ENCODE measurements around the gene TXNRD2. TPM values are rescaled to one million over a fixed set of nuclear protein-coding genes. Genes with fewer than 3 reads are reported as not detected.
A peak's percentile ranks its signal among the peaks of the same experiment; 100 is the strongest.

The TXNRD2 gene
- total and polyA plus RNA-seq, 2 of the 4 experiments (the other 2 are of a cell fraction): 15.6 to 25.7 TPM

DNA sequence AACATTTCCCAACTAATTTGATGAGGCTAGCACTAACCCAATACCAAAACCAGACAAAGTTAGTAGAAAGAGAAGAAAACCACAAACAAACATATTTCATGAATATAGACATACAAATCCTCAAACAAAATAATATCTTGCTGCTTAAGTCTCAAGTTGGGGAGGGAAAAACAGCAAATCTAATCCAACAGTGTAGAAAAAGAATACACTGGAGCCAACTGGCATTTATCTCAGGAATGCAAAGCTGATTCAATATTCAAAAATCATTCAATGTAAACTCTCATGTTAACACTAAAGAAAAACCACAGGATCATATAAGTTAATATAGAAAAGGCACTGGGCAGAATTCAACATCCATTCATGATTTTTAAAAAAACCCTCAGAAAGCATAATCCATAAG lies 105.1 kb downstream of the TXNRD2 start:
- no peak for TF ChIP-seq MAFK (IDR thresholded peaks at IDR 0.05; ENCODE audit: low read depth, low read length)
- no peak for TF ChIP-seq SMC3 (IDR thresholded peaks at IDR 0.05; ENCODE audit: low read depth, low read length)
- no peak for TF ChIP-seq CEBPB (IDR thresholded peaks at IDR 0.05; ENCODE audit: low read depth, low read length)
- no peak for TF ChIP-seq MAZ (IDR thresholded peaks at IDR 0.05; ENCODE audit: borderline replicate concordance, low read depth, low read length)
- no peak for TF ChIP-seq RFX5 (IDR thresholded peaks at IDR 0.05; ENCODE audit: low read depth, low read length)
- TF ChIP-seq FOS (IDR thresholded peaks at IDR 0.05; ENCODE audit: low read depth, low read length): no peak
- no peak for TF ChIP-seq RCOR1 (IDR thresholded peaks at IDR 0.05; ENCODE audit: insufficient replicate concordance, low read length)
- no peak for TF ChIP-seq CHD1 (IDR thresholded peaks at IDR 0.05; ENCODE audit: low read depth, low read length)
- Histone ChIP-seq H3K4me1 (ENCODE audit: control insufficient read depth, insufficient read depth, low read length) (peaks cover 2% of the 10 kb centered on the region), H2BK5ac (ENCODE audit: low read depth, low read length, poor library complexity, severe bottlenecking) (no peak overlapping the region), H2BK20ac (ENCODE audit: low read depth, low read length) (no peak overlapping the region), H3K56ac (ENCODE audit: extremely low read depth, insufficient read depth, low read length) (no peak overlapping the region), H3K4me2 (ENCODE audit: low read depth, low read length) (no peak overlapping the region), H2AFZ (replicated peaks; ENCODE audit: low read length, poor library complexity) (no peak overlapping the region), H3K79me1 (ENCODE audit: low read depth in 1 of 2, low read length in 2 of 2) (peaks cover 0 to 17% of the 10 kb centered on the region in 2 experiments; a peak in 3 of 4 replicates), H3K18ac (ENCODE audit: low read depth, low read length) (no peak overlapping the region), H3K14ac (replicated peaks; ENCODE audit: low read depth, low read length) (no peak overlapping the region), H3K27me3 (ENCODE audit: control insufficient read depth, insufficient read depth, low read length) (no peaks in the 10 kb centered on the region), H4K5ac (ENCODE audit: low read depth, low read length) (no peak overlapping the region), H3K4ac (ENCODE audit: low read depth, low read length) (no peak overlapping the region), H4K8ac (ENCODE audit: low read depth in 2 of 2, low read length in 2 of 2) (no peak overlapping the region), H3K27ac (ENCODE audit: insufficient read depth, low read length) (no peak overlapping the region), H4K20me1 (ENCODE audit: insufficient read depth, low read length) (no peaks in the 10 kb centered on the region), H3K9ac (ENCODE audit: low read depth, low read length) (no peak overlapping the region), H2AK5ac (ENCODE audit: low read depth, low read length) (no peak overlapping the region), H3K4me3 (ENCODE audit: insufficient read depth, low read depth, low read length) (no peak overlapping the region), H4K91ac (ENCODE audit: insufficient read depth, low read depth, low read length) (no peak overlapping the region), H3K23ac (ENCODE audit: low read depth, low read length) (no peak overlapping the region), H3K9me1 (ENCODE audit: insufficient read depth, low read length) (peaks cover 4% of the 10 kb centered on the region), H2BK15ac (ENCODE audit: low read depth, low read length) (no peak overlapping the region), H3K36me3 (ENCODE audit: control insufficient read depth, insufficient read depth, low read length) (no peaks in the 10 kb centered on the region), H2AK9ac (replicated peaks; ENCODE audit: low read depth, low read length, poor library complexity) (no peak overlapping the region), H2BK120ac (ENCODE audit: low read depth, low read length) (no peak overlapping the region), H3K9me3 (ENCODE audit: control insufficient read depth, insufficient read depth, low read length) (no peaks in the 10 kb centered on the region)
- CTCF ChIA-PET: interaction anchor here (1.0 kb wide), 1 partner anchor 74 kb away, joined by 3 read pairs; no protein-coding TSS in a partner anchor
- intact Hi-C loops (cut with micrococcal nuclease) (no loop called here), in situ Hi-C loops (cut with MboI; ENCODE audit: low sequenced_read_pairs) (no loop called here), dilution Hi-C loops (cut with HindIII; ENCODE audit: low sequenced_read_pairs, unreplicated experiment) (no loop called here)
- BruUV-seq (replicated peaks): no TSS peak
- ATAC-seq (ENCODE audit: low read depth): peak; percentile 59; the same call in 1 of the 2 replicates
- POLR2A ChIA-PET (ENCODE audit: unreplicated experiment): no interaction called here
- DNase-seq: no peak

Data from IMR-90 (cell line).